GM19452 (cell line): ENCODE measurements around the gene KIAA1586.

Experiments used
- ATAC-seq: cut with Tn5 transposase; IDR thresholded peaks from one replicate; pipeline ENCODE4 v1.9.1; 2021; ENCODE audit not compliant: unreplicated experiment

KIAA1586 gene

DNA sequence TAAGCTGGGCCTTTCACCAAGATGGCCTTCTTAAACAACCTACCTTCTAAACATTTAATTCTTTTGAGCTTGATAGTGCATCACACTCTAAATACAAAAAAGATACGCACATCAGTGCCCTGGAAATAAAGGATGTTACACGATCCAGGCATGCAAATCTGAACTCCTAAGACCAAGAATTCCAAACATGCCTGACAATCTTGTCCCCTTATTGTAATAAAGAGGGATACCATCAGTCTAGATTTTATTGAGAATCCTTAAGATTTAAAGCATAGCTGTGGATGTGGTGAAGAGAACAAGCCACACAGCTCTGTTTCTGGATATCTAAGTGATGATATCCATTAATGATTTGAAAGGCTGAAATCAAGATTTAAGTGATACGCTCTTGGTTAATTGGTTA lies 56.5 kb downstream of the KIAA1586 start:
- ATAC-seq: no peak

DNA sequence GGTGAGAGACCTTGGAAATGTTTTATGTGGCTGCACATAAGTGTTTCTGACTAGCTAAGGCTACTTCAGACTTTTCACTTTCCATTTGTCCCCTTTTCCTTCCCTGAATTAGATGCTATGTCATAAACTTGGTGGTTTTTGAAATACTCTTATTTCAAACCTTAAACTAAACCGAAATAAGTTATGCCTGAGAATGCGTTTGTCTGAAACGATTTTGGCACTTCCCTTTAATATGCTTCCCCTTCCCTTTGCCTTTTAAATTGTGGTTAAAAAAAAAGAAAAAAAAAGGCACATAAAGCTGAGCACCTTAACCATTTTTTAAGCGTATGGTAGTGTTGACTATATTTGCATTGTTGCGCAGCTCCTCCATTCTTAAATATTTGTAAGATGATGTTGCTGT lies 57.8 kb downstream of the KIAA1586 start:
- ATAC-seq: no peak
